Fibroblast of skin of left biceps (primary cell): ENCODE measurements around the gene HAUS7.

Source experiments
- DNase-seq, 2 experiments: peaks; one replicate each; pipeline ENCODE4 v3.0.0-alpha.2; 2013; ENCODE audit warnings: low read depth in 2 of 2

Gene HAUS7

DNA sequence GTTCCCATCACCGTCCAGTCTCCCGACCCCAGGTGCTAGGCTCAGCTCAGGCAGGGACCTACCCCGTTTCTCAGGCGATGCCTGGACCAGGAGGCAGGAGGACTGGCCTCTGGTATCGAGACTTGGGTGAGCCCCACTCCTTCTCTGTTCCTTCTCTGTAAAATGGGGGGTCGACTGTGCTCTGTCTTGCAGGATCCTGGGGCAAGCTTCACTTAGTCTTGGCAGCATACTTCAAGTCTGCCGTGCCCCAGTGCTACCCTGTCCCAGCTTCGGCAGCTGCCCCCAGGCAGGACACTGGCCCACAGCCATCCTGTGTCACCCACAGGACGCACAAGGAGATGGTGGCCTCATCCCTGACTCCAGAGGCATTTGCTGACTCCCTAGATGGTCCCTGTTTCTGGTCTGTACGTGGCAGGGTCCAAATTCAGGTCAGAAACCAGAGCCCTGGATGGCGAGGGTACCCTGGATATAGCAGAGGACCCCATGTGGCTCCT lies 7.0 kb upstream of the HAUS7 start:
- no peak for DNase-seq

DNA sequence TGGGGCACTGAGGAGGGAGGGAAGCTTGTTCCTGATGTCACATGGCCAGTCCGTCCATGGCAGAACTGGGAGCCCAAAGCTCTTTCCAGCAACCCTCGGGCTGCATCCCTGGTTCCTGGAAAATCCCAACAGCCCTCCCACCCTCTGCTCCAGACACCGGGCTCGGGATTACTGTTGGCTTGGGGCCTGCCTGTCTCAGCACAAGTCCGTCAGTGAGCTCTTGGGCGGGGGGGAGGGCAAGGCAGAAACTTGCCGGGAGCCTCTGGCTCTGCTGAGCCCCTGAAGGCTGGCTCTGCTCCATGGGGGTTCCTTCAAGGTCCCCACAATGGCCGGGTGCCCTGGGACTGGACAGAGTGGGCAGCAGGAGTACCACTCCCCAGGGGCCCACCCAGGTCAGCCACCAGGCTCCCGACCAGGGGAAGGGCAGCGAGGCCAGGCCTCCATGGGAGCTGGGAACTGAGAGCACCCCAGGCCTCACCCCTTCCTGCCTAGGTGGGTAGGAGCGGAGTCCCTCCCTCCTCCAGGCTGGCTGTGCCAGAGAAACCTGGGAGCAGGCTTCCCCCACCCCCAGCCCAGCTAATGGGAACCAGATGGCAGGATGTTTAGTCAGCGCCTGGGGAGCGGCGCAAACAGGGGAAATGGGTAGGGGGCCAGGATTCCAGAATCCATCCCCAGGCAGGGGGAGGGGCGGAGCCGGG lies 6.4 kb upstream of the HAUS7 start:
- peak; percentile 57 for DNase-seq

DNA sequence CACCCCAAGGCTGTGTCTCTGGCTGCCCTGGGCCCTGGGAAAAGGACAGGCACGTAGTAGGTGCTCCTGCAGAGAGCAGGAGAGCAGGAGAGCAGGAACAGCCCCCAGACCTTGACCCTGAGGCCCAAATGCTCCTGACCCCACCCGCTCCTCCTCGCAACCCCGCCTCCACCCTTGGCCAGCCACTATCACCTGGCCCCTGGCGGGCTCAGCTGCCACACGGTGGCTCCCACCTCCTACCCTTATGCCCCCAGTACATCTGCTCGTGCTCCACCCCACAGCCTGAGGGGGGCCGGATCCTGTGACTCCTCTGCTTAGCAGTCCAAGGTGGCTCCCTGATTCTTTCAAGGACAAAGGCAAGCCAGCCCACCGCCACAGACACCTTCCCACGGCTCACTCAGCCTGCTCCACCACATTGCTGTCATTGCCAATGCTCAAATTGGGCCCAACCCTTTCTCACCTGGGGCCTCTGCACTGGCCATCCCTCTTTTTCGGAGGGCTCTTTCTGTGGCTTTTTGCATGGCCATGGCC lies 5.4 kb upstream of the HAUS7 start:
- DNase-seq = no peak

- no peak for DNase-seq
Measured at GRCh38 chrX:153475271-153475670, 4.9 kb upstream of the HAUS7 start.

- no peak for DNase-seq
Measured at GRCh38 chrX:153474718-153475117, 4.3 kb upstream of the HAUS7 start.

- DNase-seq = no peak
Measured at GRCh38 chrX:153474266-153474665, 3.9 kb upstream of the HAUS7 start.

GRCh38 chrX:153473126-153473525 lies 2.8 kb upstream of the HAUS7 start:
- DNase-seq = no peak

DNA sequence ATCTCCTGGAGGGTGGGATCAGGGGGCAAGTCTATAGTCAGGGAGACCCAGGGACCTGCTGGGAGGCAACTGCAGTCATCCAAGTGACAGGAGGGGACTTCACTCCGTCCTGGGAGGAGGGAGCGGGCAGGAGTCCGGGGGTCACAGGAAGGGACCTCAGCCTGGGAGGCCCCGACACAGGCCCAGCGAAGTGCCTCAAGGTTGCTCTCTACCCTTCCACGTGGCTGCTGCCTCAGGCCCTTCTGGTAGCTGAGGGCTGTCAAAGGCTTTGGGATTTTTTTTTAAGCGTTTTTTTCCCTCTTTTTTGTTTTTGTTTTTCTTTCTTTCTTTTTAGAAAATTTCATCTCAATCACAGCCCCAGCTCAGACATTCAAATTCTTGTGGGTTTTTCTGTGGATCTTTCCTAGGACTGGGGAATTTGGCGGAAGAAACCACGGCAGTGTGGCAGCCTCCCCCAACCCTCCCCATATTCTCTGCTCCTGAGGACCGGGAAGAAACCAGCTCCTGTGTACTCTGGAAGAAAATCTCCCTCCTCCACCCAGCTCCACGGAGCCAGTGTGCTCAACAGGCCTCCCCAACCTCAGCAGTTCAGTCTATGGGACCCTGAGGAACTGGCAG lies 1.4 kb upstream of the HAUS7 start:
- peak in 1 of 2 experiments; percentile 37 for DNase-seq

DNA sequence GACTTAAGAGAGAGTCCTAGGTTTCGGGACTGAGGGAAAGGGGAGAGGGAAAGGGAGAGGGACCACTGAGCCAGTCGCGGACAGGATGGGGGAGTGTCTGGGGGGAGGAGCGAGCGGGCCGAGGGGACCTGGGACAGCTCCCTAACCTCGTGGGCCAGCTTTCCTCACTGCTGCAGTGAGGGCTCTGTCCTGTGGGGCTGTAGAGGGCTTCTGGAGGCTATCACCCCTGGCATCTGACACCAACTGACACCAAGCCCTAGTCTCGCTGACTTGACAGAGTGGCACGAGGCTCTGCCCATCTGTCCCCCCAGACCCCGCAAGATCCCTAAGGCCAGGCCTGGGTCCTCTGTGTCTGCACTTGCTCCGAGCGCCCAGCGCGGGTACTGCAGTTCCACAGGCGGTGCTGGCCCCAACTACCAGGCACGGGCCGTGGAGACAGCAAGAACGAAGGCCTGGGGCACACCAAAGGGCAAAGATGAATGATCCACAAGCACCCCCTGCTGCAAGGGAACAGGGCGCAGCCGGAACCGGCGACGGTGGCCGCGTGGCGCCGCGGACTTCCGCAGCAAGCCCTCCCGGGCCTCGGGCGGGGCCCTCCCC lies 465 bp downstream of the HAUS7 start:
- no peak for DNase-seq

- DNase-seq = no peak
Measured at GRCh38 chrX:153468008-153468580, 2.3 kb downstream of the HAUS7 start.

- no peak for DNase-seq
Measured at GRCh38 chrX:153465691-153466380, 4.5 kb downstream of the HAUS7 start.

DNA sequence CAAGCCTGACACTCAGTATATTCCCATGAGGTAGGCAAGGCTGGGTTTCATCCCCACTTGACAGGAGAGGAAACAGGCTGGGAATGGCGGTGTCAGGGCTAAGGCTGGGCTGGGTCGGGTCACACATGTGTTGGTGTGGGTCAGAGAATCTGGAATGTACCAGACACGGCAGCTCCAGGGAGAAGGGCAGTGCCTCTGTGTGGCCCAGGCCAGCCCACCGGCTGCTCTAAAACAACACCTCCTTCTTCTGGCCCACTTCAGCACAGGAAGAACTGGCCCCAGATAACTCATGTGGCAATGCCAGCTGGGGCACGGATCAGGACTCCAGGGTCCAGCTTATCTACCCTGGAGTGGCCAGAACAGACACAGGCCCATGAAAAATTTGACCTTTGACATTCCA lies 6.3 kb downstream of the HAUS7 start:
- no peak for DNase-seq

DNA sequence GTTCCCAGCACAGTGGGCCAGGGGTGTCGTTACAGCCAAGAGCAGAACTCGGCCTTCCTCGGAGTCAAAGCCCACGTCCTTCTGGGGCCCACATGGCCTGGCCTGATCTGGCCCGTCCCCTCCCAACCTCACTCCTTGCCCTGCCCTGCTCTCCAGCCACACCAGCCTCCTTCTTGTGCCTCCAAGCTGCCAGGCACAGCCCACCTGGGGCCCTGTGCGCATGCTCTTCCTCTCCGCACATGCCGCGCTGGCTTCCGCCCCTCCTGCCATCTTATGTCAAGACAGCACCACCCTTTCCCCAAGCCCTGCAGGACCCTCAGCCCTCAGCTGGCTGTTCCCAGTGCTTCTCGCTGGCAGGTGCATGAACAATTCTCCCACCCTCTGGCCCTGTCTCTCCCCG lies 6.8 kb downstream of the HAUS7 start:
- no peak for DNase-seq

- DNase-seq = no peak
Measured at GRCh38 chrX:153463031-153463430, 7.3 kb downstream of the HAUS7 start.

- no peak for DNase-seq
Measured at GRCh38 chrX:153462291-153462690, 8.1 kb downstream of the HAUS7 start.

GRCh38 chrX:153460826-153461225 lies 9.6 kb downstream of the HAUS7 start:
- DNase-seq = no peak

GRCh38 chrX:153459986-153460385 lies 10.4 kb downstream of the HAUS7 start:
- no peak for DNase-seq

GRCh38 chrX:153458476-153458875 lies 11.9 kb downstream of the HAUS7 start:
- DNase-seq = no peak

DNA sequence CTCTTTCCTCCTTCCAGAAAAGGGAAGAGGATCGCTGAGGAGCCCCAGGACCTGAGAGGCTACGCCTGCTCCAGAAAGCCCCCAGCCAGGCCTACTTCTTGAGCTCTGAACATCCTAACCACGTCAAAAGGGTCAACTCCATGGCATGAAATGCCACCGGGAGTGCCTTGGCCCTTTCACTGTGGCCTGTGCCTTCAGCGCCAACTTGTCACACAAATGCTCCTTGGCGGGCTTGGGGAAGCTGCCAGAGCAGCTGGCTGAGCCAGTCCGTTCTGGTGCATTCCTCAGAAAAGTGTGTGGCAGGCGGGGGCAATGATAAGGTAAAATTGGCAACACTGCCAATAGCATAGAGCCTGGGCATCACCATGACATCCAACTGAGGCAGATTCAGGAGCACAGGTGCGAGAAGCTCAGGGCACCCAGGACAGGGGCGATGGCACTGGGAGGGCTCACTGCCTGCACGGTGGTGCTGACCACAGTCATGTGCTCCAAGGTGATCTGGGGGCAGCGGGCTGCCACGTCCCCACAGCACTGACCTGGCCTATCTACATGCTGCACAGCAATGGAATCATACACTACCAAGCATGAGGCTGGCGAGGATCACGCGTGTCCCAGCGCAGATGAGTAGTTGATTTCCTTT lies 12.4 kb downstream of the HAUS7 start:
- DNase-seq = no peak

- DNase-seq = no peak
Measured at GRCh38 chrX:153457136-153457825, 13.1 kb downstream of the HAUS7 start.

DNA sequence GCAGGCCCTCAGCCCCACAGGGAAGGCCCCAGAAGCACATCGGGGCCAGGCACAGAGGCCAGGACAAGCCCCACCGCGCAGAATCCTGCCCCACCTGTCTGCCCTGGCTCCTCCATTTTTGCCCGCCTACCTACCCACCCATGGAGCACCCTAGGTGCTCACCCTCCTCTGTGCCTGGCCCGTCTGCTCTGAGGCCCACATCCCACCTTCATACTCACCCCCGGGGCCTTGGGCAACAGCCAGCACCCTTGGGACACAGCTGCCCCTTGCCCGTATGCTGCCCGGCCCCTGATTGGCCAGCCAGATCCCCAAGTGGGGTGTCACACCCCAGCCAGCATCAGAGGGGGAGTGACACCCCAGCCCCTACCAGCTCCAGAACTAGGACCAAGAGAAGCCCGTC lies 13.7 kb downstream of the HAUS7 start:
- no peak for DNase-seq
